Ishikawa (cell line): ENCODE results near the gene CCDC149.

Experiments
- CEBPB ChIP-seq: IDR thresholded peaks from 2 replicates; pipeline ENCODE4 v1.6.1; 2012
- CREB1 ChIP-seq: IDR thresholded peaks from 2 replicates; pipeline ENCODE4 v1.6.1; 2012; ENCODE audit warnings: low read depth
- EGR1 ChIP-seq: IDR thresholded peaks from 2 replicates; pipeline ENCODE4 v1.6.1; 2012
- EP300 ChIP-seq: IDR thresholded peaks from 2 replicates; pipeline ENCODE4 v1.6.1; 2012; ENCODE audit warnings: borderline replicate concordance
- FOXM1 ChIP-seq: IDR thresholded peaks from 2 replicates; pipeline ENCODE4 v1.6.1; 2012; ENCODE audit warnings: low read depth, borderline replicate concordance
- NFIC ChIP-seq: IDR thresholded peaks from 2 replicates; pipeline ENCODE4 v1.6.1; 2012
- RAD21 ChIP-seq: IDR thresholded peaks from 2 replicates; pipeline ENCODE4 v1.6.1; 2012; ENCODE audit warnings: low read depth
- REST ChIP-seq: IDR thresholded peaks from 2 replicates; pipeline ENCODE4 v1.6.1; 2012; ENCODE audit warnings: low read depth, mild to moderate bottlenecking
- TAF1 ChIP-seq: IDR thresholded peaks from 2 replicates; pipeline ENCODE4 v1.6.1; 2012; ENCODE audit warnings: low read depth, mild to moderate bottlenecking
- TCF12 ChIP-seq: IDR thresholded peaks from 2 replicates; pipeline ENCODE4 v1.6.1; 2012; ENCODE audit warnings: low read depth
- TEAD4 ChIP-seq: IDR thresholded peaks from 2 replicates; pipeline ENCODE4 v1.6.1; 2012
- YY1 ChIP-seq: IDR thresholded peaks from 2 replicates; pipeline ENCODE4 v1.6.1; 2012; ENCODE audit warnings: low read depth
- ZBTB7A ChIP-seq: IDR thresholded peaks from 2 replicates; pipeline ENCODE4 v1.6.1; 2012; ENCODE audit warnings: low read depth
- TF ChIP-seq, protein P1 (sequence below): IDR thresholded peaks from 2 replicates; pipeline ENCODE4 v1.6.1; 2012
- TF ChIP-seq, protein P2 (sequence below): IDR thresholded peaks from 2 replicates; pipeline ENCODE4 v1.6.1; 2012

The CCDC149 gene

DNA sequence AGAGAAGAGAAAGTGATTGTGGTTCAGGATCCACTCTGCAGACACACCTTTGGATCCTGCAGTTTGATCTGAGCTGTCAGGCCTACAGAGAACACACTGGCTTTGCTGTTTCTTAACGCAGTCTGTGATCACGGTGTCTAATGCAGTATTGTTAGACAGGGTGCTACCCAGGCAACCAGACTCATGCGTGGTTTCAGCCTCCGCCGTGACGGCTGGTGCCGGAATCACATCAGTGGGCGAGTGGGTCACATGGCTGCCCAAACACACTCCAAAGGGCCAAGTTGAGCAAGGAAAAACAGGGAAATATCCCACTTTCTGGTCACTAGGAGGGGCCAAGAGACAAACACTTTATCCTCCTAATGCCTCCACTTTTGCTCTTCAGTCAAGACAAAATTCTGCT lies 27.5 kb downstream of the CCDC149 start:
- TF ChIP-seq, protein P1, sequence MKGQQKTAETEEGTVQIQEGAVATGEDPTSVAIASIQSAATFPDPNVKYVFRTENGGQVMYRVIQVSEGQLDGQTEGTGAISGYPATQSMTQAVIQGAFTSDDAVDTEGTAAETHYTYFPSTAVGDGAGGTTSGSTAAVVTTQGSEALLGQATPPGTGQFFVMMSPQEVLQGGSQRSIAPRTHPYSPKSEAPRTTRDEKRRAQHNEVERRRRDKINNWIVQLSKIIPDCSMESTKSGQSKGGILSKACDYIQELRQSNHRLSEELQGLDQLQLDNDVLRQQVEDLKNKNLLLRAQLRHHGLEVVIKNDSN, result no peak
- no peak for TF ChIP-seq EGR1
- no peak for TF ChIP-seq REST
- no peak for TF ChIP-seq CEBPB
- TF ChIP-seq EP300, result no peak
- TF ChIP-seq TCF12, result no peak
- TF ChIP-seq CREB1, result no peak
- no peak for TF ChIP-seq FOXM1
- no peak for TF ChIP-seq TEAD4
- TF ChIP-seq YY1, result no peak
- TF ChIP-seq TAF1, result no peak
- no peak for TF ChIP-seq NFIC
- TF ChIP-seq ZBTB7A, result no peak
- TF ChIP-seq RAD21, result no peak
- TF ChIP-seq, protein P2, sequence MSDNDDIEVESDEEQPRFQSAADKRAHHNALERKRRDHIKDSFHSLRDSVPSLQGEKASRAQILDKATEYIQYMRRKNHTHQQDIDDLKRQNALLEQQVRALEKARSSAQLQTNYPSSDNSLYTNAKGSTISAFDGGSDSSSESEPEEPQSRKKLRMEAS, result no peak

DNA sequence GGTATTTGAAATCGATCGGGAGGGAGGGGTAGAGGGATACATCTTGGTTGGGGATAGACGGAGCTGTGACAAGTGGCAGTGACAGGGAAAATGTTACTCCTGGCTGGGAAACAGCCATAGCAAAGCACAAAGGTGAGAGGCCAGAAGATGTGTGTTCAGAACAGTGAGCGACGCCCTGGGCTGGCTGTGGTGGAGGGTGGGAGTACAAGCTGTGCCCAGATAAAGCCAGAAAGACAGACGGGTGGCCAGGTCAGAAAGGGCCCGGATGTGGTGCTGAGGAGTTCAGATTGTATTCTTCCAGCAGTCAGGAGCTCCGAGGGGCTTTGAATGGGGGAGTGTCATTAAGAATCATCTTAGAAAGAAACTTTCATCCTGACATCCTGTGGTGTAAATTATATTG lies 27.9 kb downstream of the CCDC149 start:
- no peak for TF ChIP-seq CREB1
- TF ChIP-seq, protein P2, result no peak

DNA sequence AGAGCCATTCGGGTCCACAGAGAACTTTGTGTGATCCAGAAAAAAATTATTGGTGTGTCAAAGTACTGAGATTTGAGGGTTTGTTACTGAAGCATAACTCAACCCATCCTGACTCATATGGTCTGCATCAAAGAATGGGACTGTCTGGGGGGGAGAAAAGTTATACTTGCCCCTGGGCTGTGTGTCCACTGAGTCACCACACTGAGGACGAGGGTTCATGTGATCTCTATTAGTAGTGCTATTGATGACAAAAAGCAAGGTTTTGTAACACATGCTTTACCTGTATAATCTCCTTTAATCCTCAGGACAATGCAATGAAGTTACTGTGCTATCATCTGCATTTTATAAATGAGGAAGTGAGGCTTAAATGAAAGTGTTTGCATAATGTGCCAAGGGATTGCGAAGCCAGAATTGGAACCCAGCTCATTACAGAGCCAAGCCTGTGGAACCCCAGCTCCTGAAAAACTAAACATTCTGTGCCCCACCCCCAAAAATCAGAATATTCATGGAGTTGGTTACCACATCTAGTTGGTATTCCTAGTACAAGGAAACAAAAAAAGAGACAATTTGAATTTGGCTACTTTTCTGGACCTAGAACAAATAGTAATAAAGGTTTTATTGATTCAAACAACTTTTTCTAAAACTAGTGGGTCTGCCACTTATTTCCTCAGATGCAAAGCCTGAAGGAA lies 31.2 kb downstream of the CCDC149 start:
- TF ChIP-seq TEAD4, result no peak
- TF ChIP-seq, protein P2, result no peak
- no peak for TF ChIP-seq TCF12
- TF ChIP-seq REST, result no peak
- no peak for TF ChIP-seq CEBPB
- TF ChIP-seq TAF1, result no peak
- TF ChIP-seq NFIC, result no peak
- TF ChIP-seq EP300, result no peak

GRCh38 chr4:24880186-24880585 lies 32.7 kb downstream of the CCDC149 start:
- TF ChIP-seq FOXM1 (no peak), EP300 (no peak), EGR1 (no peak), NFIC (no peak), CREB1 (no peak), REST (no peak), ZBTB7A (no peak), TCF12 (no peak), CEBPB (no peak), TEAD4 (no peak), RAD21 (no peak)
- TF ChIP-seq, protein P1, result no peak

DNA sequence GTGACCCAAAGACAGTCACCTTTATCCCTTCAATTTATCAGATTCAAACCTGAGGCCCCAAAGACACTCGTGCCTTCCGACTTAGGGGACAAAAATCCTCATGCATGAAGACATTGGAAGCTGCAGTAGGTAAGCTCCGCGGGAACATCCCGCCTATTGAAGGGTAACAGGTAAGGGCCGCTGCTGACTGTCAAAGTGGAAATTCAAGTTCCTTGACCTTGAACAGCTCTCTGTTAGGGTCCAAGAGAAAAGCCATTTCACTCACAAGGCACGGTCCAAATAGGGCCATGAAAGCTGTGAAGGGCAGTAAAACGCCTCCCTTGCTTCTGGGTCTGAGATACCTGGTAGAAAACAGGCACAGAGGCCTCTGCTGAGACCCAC lies 34.2 kb downstream of the CCDC149 start:
- TF ChIP-seq, protein P1, result no peak
- TF ChIP-seq TEAD4 (no peak), EP300 (no peak), CEBPB (no peak), REST (no peak), FOXM1 (no peak), ZBTB7A (no peak), YY1 (no peak), TAF1 (no peak), CREB1 (no peak), EGR1 (no peak), TCF12 (no peak), NFIC (no peak), RAD21 (no peak)
- TF ChIP-seq, protein P2, result no peak
